GM21576 (cell line): Measurements from ENCODE around the gene KCNIP1.
"Not testable (repeated sequence)": the region's sequence is repeated elsewhere in the genome, so short reads cannot be mapped to it uniquely, and the experiment has no call there.

Experiments
- ATAC-seq: cut with Tn5 transposase; IDR thresholded peaks from one replicate; pipeline ENCODE4 v1.9.1; 2021; ENCODE audit warnings: mild to moderate bottlenecking, moderate library complexity; ENCODE audit not compliant: unreplicated experiment

Gene KCNIP1

DNA sequence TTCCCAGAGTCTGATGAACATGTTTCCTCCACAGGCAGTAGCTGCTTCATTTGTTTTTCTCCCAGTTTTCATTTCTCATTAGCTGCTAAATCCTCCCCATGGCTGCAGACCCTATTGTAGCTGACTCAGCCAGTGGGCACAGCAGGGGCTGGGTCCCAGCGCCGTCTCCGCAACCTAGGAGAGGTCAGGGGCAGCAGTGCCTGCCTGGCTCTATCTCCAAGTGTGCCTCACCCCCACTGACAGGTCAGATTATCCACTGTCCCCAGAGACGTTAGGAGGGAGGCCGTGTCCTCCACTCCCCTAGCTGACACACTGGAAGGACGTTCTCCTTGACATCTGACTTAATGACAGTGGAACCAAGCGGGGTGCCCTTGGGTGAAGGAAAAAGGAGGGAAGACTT, 31.1 kb downstream of the KCNIP1 start:
- ATAC-seq, result no peak

DNA sequence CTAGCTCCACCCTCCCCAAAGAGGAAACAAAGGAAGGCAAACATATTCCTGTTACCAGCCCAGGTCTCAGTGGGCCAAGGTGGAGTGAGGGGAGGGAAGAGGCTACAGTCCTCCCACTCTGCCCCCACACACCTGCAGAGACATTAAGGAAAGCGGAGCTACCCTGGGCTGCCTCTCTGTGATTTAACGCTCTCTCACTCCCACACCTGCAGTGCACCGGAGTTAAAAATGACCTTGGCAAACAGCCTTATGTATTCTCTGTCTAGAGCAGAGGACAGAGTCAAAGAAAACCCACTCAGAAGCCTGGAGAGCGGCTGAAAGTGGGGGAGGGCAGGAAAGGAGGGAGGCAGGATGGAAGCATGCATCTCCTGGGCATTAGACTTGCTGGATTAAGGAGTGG, 32.7 kb downstream of the KCNIP1 start:
- no peak for ATAC-seq

DNA sequence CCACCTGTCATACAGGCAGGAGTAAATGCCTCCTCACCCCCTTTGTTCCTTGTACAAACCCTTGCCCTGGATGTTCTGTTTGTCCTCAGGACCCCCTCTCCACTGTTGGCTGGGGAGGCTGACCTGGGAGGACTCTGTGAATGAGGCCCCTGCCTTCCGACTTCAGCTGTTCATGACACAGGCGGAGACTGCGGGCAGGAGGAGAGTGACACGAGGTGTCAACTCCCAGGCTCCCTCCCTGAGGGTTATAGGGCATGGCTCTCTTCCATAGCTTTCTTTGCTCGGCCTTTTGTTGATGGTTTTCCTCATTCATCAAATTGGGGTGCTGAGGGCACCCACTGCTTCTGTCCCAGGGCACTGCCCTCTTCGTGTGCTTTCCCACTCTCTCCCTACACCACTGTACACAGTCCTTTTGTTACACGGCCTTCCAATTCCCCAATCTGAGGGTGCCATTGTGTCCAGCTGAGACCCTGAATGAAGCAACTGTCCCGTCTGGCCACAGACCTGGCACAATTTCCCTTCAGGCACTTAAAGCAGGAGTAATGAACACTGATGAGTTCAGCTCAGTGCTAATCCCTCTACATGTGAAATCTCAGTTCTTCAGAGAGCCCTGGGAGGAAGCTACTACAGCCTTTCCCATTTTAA, 33.8 kb downstream of the KCNIP1 start:
- no peak for ATAC-seq

DNA sequence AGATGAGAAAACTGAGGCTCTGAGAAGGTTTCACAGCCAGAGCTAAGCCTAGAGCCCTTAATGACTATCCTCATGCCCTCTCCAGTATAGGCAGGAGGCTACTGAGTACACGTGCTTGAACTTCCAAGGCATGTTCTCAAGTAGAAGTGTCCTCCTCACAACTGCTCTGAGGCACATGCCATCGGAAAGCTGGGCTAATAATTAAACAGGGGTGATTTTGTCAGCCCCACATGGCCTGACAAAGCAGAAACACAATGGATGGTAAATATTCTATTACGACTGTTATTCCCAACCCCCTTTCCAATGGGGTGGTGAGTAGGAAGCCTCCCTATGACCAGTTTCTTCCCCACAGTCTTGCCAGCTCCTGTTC, 34.3 kb downstream of the KCNIP1 start:
- ATAC-seq, result no peak

DNA sequence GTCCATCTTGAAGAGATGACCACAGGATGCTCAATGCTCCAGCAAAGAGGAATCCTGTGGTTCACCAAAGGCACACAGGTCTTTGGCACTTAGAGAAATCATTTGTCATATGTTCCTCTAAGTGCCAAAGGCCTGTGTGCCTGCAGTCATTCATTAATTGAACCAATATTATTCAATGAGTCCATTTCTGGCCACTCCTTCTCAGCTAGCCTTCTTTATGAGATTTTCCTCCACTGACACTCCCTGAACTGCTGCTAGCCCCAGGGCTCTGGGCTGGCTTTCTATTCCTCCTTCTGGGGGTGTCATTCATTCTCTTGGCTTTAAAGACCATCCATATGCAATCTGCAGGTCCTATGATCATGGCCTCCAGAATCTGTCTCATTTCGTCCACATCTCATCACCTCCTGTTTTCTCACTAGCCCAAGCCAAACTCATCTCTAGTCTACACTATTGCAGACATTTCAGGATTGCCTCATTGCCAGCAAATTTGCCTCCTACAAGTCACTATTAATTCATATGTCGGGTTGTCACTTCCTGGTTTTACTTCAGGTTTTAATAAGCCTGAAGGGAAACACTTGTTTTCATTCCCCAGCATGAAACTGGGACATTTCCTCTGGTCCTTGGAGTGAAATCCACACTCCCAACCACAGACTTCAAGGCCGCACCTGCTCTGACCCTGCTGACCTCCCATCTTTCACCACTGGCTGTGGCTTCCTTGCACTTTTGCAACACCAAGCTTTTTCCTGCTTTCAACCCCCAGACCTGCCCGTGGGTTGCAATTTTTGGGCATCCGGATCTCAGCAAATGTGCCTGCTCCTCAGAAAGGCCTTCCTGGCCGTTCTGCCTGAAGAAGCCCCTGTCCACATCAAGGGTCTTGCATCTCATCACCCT, 35.1 kb downstream of the KCNIP1 start:
- ATAC-seq, result no peak

DNA sequence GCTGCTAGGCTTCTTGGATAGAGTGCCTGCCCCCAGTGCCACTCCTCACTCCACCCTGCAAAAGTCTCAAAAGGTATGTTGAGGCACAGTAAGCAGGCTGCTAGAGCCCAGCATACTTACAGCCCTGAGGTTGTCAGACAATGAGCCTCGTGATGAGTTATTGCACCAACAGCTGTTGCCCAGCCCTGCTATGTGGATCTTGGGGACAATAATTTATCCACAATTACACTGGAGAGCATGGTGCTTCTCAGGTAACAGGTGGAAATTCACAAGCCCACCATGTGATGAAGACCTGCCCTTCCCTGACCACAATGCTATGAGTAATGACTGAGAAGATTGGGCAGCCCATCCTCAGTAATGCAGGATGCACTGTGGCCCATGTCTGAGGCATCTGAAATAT, 36.5 kb downstream of the KCNIP1 start:
- ATAC-seq, result no peak

DNA sequence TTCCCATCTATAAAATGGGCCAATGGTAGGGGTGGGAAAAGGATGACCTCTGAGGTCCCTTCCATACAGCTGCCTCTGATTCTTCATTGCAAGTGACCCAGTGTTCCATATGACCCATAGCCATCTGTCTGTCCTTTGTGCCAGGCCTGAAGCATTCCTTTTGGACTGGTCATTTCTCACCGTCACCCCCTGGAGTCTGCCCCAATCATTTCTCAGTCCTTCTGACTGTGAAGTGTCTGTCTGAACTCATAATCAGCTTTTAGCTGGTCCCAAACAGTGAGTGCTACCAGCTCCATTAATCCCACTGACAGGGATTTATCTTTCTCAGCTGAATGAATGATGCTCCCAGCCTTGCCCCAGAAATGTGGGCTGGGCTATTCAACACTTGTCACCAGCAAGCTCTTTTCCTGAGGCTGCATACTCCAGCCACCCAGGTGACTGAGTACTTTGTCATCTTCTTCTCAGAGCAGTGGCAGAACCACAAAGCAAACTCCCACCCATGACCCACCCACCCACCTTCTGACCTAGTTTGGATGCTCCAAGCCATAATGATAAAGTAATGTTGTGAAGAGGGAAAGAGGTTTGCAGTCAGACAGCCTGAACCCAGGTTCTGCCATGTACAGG, 37.4 kb downstream of the KCNIP1 start:
- ATAC-seq, result no peak

DNA sequence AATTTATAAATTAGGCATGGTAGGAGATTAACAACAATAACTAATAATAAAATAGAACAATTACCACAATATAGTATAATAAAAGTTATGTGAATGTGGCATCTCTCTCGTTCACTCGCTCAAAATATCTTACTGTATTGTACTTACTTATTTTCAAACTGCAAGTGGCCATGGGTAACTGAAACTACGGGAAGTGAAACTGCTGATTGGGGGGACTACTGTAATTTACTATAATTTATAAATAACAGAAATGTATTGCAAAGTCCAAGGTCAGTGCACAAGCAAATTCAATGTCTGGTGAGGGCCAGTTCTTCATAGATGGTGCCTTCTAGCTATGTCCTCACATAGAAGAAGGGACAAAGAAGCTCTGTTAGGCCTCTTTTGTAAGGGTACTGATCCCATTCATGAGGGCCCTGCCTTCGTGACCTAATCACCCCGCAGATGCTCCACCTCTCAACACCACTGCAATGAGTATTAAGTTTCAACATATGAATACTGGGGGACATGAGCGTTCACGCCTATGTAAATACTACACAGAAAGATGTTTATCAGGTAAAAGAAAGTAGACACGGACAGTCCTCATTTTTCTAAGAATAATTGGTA, 39.0 kb downstream of the KCNIP1 start:
- ATAC-seq, result no peak

DNA sequence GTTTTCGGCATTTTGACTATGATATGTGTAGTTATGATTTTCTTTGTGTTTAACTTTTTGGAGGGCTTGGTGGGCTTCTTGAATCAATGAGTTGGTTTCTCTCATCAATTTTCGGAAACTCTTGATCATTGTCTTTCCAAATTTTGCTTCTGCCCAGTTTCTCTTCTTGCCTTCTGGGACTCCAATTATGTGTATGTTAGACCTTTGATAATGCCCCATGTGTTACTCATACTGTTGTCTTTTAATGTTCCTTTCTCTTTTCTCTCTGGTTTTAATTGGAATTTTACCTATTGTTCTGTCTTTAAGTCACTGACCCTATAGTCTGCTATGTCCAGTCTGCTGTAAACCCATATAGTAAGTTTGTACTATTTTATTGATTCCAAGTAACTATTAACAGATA, 41.5 kb downstream of the KCNIP1 start:
- no peak for ATAC-seq

DNA sequence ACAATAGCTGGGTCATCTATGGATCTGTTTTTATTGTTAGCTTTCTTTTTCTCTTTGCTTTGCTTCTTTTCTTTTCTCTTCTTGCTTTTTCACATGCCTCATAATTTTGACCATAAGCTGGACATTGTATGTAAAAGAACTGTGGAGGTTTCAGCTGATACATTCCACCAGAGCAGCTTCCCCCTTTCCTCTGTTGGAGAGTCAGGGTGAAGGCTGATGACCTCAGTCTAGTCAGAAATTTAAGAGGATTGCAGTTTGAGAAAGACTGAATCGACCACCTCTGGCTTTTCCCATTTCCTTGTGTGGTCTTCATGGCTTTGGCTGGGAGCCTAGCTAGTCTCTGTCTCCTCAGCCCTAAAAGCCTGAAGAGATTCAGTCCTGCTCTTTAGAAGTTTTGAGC, 42.0 kb downstream of the KCNIP1 start:
- ATAC-seq, result no peak

DNA sequence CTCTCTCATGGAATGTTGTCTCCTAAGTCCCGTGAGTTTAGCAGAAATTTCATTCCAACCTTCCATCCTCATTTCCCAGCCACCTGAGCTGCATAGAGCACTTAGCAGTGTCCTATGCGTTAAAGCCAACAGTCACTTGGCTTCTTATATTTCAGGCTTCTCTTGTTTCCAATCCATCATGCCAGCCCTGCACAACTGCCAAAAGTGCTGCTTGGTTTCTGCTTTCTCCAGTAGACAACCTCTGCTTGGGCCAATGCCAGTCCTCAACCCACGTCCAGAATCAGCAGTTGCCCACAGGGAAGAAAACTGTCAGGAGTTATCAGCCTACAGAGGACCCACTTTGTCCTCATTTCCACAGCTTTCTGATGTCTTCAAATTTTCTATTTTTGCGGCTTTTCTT, 42.5 kb downstream of the KCNIP1 start:
- no peak for ATAC-seq

DNA sequence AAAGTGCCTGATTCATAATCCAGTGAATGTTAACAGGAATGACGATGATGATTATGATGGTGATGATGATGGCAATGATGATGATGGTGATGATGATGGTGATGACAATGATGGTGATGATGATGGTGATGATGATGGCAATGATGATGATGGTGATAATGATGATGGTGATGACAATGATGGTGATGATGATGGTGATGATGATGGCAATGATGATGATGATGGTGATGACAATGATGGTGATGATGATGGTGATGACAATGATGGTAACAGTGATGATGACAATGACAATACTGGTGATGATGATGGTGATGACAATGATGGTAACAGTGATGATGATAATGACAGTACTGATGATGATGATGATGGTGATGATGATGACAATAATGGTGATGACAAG, 46.6 kb downstream of the KCNIP1 start:
- ATAC-seq, result not testable (repeated sequence)

DNA sequence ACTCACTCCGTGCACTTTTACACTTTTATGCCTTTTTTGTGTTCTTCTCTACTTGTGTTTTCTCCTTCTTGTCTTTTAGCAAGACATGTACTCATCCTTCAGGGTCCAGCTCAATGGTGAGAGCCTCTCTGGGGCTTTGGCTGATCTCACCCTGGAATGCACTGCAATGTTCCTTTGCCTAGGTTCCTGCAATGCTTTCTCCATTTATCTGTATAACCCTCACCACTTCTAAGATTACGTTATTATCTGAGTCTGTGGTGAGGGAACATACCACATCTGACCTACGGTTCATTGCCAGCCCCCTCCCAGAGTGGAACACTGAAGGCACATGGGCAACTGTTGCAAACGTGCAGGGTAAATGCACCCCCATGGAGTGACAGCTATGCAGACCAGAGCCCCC, 47.3 kb downstream of the KCNIP1 start:
- no peak for ATAC-seq

DNA sequence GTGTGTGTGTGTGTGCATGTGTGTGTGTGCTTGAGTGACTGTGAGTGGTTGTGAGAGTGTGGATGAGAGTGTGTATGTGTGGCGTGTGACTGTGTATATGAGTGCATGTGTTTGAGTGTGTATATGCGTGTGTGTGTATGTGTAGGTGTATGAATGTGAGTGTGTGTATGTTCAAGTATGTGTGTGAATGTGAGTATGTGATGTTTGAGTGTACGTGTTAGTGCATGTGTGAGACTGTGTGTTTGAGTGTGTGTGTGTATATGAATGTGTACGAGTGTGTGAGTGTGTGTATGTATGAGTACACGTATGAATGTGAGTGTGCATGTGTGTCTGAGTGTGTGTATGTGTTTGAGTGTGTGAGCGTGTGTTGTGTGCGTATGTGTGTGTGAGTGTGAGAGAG, 47.8 kb downstream of the KCNIP1 start:
- ATAC-seq, result no peak

DNA sequence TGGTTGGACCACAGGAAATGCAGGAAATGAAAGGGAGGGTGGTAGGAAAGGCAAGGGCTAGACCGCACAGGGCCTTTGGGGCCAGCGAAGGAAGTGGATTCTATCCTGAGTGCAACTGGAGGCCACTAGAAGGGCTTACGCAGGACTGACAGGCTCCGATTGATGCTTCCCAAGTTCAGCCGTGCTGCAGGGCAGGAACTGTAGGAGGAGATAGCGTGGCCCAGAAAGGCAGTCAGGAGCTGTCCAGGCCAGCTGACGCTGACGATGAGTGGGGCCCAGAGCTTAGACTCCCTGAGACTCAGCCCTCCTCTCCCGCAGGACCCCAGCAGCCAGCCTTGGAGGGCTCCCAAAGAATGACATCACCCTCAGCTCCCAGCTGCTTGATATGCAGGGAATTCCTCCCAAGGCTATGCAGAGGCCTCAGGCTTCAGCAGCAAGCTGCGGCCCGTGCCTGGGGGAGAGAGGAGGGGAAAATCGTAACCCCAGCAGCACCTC, 48.8 kb downstream of the KCNIP1 start:
- no peak for ATAC-seq

DNA sequence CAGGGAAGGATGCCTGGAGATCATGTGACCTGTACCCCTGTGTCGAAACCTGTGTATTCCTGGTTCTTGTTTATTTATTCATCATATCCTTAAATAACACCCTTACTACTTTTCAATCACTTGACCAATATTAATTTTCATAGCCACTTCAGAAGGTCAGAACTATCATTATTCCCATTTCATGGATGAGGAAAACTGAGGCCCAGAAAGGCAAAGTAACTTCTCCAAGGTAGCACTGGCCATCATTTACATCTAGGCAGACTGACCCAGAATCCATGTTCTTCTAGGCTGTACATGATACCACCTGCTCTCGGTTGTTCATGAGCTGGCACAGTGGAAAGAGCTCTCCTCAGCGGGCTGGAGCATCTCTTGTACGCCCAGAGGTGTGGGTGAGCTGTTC, 49.4 kb downstream of the KCNIP1 start:
- no peak for ATAC-seq

DNA sequence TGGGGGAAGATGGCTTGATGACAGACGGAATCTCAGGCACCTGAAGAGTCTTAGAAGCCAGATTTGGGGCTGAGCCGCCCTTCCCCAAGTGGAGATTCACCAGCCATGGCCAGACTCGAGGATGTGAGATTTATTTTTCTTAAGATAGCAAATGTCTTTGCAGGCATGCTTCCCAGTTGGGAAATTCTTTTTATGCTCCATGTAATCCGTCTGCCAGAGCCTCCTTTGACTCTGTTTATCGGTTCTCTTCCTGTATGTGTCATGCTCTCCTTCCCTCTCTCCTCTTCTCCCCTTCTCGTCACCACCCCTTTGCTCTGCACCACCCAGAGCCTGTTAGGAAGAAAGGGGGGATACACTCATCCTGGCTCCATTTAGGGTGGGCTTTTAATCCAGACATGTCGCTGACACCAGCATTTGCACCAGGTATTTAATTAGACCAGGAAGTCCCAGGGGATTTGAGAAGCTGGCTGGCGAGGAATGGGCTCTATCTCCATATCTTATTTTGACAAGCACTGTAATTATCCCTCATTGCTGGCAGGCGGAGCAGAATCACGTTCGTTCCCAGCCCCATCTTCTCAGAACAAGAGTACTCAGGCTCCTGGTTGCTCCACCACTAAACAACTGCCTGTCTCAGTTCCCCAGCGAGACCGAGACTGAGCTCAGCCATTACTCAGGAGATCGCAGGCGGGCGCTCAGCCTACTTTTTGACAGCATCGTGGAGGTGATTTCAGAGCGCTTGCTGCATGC, 50.9 kb downstream of the KCNIP1 start:
- ATAC-seq, result no peak

DNA sequence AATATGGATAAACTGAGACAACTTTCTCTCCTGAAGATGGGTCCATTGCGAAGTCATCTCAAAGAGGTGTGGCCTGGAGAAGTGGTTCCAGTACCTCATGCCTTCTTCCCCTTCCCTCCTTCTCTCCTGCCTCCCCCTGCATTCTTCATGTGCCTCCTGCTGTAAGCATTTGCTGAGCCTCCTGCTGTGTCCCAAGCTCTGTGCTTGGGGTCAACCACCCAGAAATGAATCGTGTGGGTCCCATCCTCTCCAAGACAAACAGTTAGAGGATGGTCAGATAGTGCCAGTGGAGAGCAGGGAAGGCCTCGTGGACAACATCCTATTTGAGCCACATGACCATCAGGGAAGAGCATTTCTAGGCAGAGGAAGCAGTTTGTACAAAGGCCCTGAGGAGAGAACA, 53.5 kb downstream of the KCNIP1 start:
- ATAC-seq, result no peak

DNA sequence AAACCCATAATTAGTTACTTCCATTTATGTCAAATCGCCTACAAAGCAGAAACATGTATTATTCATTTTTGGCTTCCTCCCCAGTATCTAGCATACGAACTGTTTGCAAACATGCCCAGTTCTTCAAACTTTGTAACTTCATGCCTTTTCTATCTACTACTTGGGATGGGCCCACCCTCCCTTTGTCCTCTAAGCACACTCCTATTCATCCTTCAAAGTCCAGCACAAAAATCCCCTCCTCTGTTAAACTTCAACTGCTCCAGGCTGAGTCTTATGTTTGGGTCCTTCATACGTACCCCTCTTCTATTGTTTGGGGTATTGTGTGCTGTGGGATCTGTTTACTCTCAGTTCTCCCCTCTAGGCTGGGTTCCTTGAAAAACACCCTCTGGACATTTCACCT, 55.5 kb downstream of the KCNIP1 start:
- ATAC-seq, result no peak

DNA sequence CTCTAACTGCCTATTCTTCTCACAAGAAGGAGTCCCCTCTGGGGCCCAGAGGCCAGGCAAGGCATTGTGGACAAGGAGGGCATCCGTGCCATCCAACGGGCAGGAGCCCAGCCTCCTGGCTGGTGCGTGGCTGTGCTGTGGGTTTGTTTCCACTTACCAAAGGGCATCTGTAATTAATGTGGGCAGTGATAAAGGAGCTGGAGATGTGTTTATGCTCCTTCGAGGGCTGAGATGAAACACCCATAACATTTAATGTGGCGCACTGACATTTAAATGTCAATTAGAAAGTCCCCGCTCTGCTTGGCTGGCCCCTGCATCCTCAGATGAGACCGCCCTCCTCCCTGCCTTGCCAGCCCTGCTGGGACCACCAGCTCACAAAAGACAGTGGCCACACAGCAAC, 57.1 kb downstream of the KCNIP1 start:
- ATAC-seq, result no peak
